Measurements from ENCODE around the gene DNAJC5.
A peak's percentile ranks its signal among the peaks of the same experiment; 100 is the strongest.

Gene DNAJC5

DNA sequence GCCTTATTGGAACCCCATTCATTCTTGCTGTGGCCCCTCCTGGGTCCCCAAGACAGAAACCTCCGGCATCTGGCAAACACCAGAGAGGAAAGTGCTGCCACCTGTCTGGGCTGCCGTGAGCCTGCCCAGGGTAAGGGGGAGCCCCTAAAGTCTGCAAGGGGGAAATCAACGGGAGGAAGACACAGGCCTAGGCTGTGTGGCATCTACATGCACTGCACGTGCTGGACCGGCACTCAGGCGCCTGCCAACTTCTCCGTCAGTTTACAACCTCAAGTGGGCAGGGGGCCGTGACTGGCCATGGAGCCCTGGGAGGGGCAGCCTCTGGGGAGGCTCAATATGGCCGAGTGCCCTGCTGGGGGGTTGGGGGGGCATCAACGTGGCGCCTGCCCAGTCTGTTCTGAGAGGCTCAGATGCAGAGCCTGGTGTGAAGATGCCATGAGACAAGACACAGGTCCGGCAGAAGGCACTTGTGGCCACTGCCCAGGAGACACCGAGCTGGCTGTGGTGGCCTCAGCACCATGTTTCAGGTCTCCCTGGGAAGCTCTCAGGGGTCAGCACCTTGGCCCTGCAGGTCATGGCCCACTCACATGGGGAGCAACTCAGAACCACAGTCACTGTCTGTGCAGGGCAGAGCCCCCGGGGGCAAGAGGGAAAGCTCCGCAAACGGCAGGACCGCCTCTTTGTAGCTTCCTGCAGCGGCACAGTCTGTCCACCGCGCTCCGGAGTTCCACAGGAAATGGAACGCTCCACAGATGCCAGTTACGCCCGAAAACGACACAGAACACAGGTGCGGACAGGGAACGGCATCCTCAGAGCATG lies 52.9 kb downstream of the DNAJC5 start:
- no peaks in the 10 kb centered on the region for H3K9me2 ChIP-seq (replicated peaks; ENCODE audit: insufficient read depth, low read length)
- no peak for TF ChIP-seq EZH2phosphoT487 (conservative IDR thresholded peaks at IDR 0.05; ENCODE audit: low read length)
- TF ChIP-seq, protein P1, sequence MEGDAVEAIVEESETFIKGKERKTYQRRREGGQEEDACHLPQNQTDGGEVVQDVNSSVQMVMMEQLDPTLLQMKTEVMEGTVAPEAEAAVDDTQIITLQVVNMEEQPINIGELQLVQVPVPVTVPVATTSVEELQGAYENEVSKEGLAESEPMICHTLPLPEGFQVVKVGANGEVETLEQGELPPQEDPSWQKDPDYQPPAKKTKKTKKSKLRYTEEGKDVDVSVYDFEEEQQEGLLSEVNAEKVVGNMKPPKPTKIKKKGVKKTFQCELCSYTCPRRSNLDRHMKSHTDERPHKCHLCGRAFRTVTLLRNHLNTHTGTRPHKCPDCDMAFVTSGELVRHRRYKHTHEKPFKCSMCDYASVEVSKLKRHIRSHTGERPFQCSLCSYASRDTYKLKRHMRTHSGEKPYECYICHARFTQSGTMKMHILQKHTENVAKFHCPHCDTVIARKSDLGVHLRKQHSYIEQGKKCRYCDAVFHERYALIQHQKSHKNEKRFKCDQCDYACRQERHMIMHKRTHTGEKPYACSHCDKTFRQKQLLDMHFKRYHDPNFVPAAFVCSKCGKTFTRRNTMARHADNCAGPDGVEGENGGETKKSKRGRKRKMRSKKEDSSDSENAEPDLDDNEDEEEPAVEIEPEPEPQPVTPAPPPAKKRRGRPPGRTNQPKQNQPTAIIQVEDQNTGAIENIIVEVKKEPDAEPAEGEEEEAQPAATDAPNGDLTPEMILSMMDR (IDR thresholded peaks at IDR 0.05; ENCODE audit: insufficient read depth, low read length, poor library complexity, severe bottlenecking) = no peak
- H4K20me1 ChIP-seq (ENCODE audit: low read depth, low read length) = no peaks in the 10 kb centered on the region
- no peaks in the 10 kb centered on the region for H3K36me3 ChIP-seq (ENCODE audit: low read length)
- peaks cover 15% of the 10 kb centered on the region for H3F3A ChIP-seq (ENCODE audit: insufficient read depth)
- no peak overlapping the region for H3K4me3 ChIP-seq (ENCODE audit: insufficient read depth, low read length, poor library complexity, severe bottlenecking)
- H2AFZ ChIP-seq (ENCODE audit: low read depth, low read length, severe bottlenecking) = no peak overlapping the region
- no peaks in the 10 kb centered on the region for H3K9me3 ChIP-seq (ENCODE audit: insufficient read depth, low read length)
- no peak overlapping the region for H3K9ac ChIP-seq (ENCODE audit: low read length)
- peak overlapping the region; percentile 46 for H3K4me2 ChIP-seq (ENCODE audit: low read depth, low read length, poor library complexity, severe bottlenecking)
- H3K79me2 ChIP-seq (ENCODE audit: insufficient read depth, low read length) = peaks cover 14% of the 10 kb centered on the region; the same call in 1 of the 2 replicates
- no peaks in the 10 kb centered on the region for H3K27me3 ChIP-seq (ENCODE audit: low read length)
- peak overlapping the region; percentile 14; the same call in 1 of the 2 replicates for H3K27ac ChIP-seq (ENCODE audit: low read depth, low read length)

DNA sequence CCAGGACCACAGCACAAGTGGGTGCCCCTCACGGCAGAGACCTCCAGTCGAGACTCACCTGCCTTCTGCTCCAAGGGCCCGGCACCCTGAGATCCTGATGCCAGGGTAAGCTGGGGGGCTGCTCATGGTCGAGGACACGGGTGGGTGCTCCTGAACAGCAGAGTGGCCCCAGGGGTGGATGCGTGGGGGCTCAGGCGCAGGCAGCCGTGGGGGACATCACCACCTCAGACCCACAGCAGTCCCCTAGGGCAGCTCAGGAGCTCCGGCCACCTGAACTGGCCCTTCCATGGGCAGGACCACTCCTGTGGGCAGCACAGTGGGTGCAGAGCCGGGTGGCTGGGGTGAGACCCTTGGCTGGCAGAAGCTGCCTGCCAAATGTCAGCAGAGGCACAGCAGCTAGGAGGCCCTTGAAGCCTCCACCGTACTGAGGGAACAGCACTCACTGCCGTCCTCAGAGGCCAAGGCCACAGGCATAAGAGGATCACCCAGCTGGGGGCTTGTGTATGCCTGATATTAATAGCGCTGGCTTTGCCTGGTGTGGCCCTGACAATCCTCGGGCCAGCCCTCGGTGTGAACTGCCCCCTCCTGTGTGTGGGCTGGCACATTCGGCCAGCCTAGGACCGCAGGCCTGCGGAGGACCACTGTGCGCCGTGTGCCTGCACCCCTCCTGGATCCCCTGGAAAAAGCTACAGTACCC lies 55.9 kb downstream of the DNAJC5 start:
- Histone ChIP-seq H3K9ac (ENCODE audit: low read length) (no peak overlapping the region), H3K4me3 (ENCODE audit: insufficient read depth, low read length, poor library complexity, severe bottlenecking) (no peak overlapping the region), H3K36me3 (ENCODE audit: low read length) (no peaks in the 10 kb centered on the region), H3F3A (ENCODE audit: insufficient read depth) (peaks cover 15% of the 10 kb centered on the region), H3K9me3 (ENCODE audit: insufficient read depth, low read length) (no peaks in the 10 kb centered on the region), H3K4me2 (ENCODE audit: low read depth, low read length, poor library complexity, severe bottlenecking) (no peak overlapping the region), H3K9me2 (replicated peaks; ENCODE audit: insufficient read depth, low read length) (no peaks in the 10 kb centered on the region), H3K27ac (ENCODE audit: low read depth, low read length) (no peak overlapping the region), H2AFZ (ENCODE audit: low read depth, low read length, severe bottlenecking) (no peak overlapping the region), H4K20me1 (ENCODE audit: low read depth, low read length) (no peaks in the 10 kb centered on the region), H3K27me3 (ENCODE audit: low read length) (no peaks in the 10 kb centered on the region), H3K79me2 (ENCODE audit: insufficient read depth, low read length) (peaks cover 37% of the 10 kb centered on the region)
- TF ChIP-seq EZH2phosphoT487 (conservative IDR thresholded peaks at IDR 0.05; ENCODE audit: low read length) = no peak
- TF ChIP-seq, protein P1 (IDR thresholded peaks at IDR 0.05; ENCODE audit: insufficient read depth, low read length, poor library complexity, severe bottlenecking) = no peak

DNA sequence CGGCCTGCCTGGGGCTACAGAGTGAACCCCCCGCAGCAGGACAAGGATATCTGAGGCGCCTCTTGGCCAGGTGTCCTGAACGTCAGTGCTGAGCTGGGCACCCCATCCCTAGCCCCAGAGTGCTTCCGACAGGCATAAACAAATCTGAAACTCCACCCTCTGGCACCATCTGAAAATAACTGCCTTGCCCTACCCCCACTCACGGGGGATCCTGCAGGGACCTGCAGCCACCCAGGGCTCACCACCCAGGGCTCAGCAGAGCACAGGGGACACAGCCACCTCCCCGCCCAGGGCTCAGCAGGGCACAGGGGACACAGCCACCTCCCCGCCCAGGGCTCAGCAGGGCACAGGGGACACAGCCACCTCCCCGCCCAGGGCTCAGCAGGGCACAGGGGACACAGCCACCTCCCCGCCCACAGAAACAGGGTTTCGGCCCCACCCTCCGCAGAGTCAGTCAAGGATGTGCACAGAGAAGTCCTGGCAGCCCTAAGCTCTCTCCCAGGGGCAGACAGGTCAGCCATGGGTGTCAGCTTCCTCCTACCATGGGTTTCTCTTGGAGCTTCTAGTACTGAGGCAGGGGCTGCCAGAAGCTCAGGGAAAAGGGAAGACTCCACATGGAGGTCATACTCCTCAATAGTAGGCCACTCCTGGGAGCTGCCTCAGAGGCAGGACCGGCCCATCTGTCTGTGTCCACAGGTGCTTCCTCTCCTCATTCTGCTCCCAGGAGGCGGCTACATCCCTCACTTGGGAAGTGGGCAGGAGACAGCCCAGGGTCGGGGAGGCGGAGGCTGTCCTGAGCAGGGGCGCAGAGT lies 56.7 kb downstream of the DNAJC5 start:
- Histone ChIP-seq H4K20me1 (ENCODE audit: low read depth, low read length) (no peaks in the 10 kb centered on the region), H3K27ac (ENCODE audit: low read depth, low read length) (no peak overlapping the region), H3K9ac (ENCODE audit: low read length) (no peak overlapping the region), H3K4me2 (ENCODE audit: low read depth, low read length, poor library complexity, severe bottlenecking) (no peak overlapping the region), H3F3A (ENCODE audit: insufficient read depth) (peaks cover 16% of the 10 kb centered on the region), H3K27me3 (ENCODE audit: low read length) (no peaks in the 10 kb centered on the region), H2AFZ (ENCODE audit: low read depth, low read length, severe bottlenecking) (no peak overlapping the region), H3K9me2 (replicated peaks; ENCODE audit: insufficient read depth, low read length) (no peaks in the 10 kb centered on the region), H3K9me3 (ENCODE audit: insufficient read depth, low read length) (no peaks in the 10 kb centered on the region), H3K4me3 (ENCODE audit: insufficient read depth, low read length, poor library complexity, severe bottlenecking) (no peak overlapping the region), H3K36me3 (ENCODE audit: low read length) (no peaks in the 10 kb centered on the region), H3K79me2 (ENCODE audit: insufficient read depth, low read length) (peaks cover 39% of the 10 kb centered on the region)
- TF ChIP-seq EZH2phosphoT487 (conservative IDR thresholded peaks at IDR 0.05; ENCODE audit: low read length) = no peak
- TF ChIP-seq, protein P1 (IDR thresholded peaks at IDR 0.05; ENCODE audit: insufficient read depth, low read length, poor library complexity, severe bottlenecking) = no peak

All from SU-DHL-6 (cell line).